ENCODE measurements around the gene PTPRC. TPM values are rescaled to one million over a fixed set of nuclear protein-coding genes. Genes with fewer than 3 reads are reported as not detected.

Gene PTPRC
- total RNA-seq, 3 donors from 2014 or later (not counting 1 experiment from before 2014, with no cell fraction given) = 1,142 to 1,334 (median 1,200) TPM

DNA sequence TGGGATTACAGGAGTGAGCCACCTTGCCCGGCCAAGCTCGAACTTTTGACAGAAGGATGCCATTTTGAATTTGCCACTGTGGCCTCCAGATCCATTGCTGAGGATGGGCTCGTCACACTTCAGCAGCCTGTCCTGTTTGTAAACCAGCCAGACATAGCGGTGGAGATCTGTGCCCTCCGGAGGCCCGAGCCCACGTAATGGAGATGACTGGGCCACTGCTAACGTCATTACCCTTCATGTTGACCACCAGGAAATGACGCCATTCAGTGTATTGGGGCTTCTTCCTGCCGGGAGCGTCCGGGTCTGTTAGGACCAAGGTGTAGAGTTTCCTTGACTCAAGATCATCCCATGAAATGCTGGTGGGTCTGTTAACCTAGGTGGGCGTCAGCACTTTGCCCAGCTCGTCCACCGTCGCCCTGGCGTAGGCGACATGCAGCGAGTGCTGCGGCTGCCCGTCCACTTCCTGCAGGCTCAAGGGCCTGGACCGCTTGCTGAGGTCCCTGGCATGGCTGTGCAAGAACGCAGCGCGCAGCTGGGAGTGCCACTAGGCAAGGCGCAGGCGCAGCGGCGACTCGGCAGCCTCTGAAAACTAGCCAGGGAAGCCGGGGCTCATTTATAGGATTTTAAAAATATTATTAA is 40.8 kb downstream of the PTPRC start:
- WGBS (ENCODE audit: insufficient coverage) = 61% methylated on average over 31 of the region's 31 CpGs
- Histone ChIP-seq H3K36me3 (ENCODE audit: control insufficient read depth, insufficient read depth, low read length) (peaks cover 45% of the 10 kb centered on the region), H3K27ac (ENCODE audit: low read length) (peak overlapping the region; percentile 90), H3K4me3 (ENCODE audit: low read length) (no peak overlapping the region), H3K9me3 (ENCODE audit: control insufficient read depth, insufficient read depth, low read length) (no peaks in the 10 kb centered on the region), H3K4me1 (ENCODE audit: control insufficient read depth, insufficient read depth, low read length) (peaks cover 27% of the 10 kb centered on the region), H3K27me3 (ENCODE audit: control insufficient read depth, insufficient read depth, low read length) (no peaks in the 10 kb centered on the region)
- H3K9me3 Mint-ChIP-seq = no peaks in the 10 kb centered on the region
- H3K4me3 Mint-ChIP-seq = peak overlapping the region; percentile 89
- ATAC-seq = peak; percentile 19 to 31 (median 30)
- intact Hi-C loops (cut with micrococcal nuclease) = loop anchor here (2.0 kb wide), 2 partner anchors 41 to 521 kb away; partner anchors contain the start of gene PTPRC
- H3K27ac Mint-ChIP-seq = peak overlapping the region; percentile 88 to 90
- TF ChIP-seq, protein P1, sequence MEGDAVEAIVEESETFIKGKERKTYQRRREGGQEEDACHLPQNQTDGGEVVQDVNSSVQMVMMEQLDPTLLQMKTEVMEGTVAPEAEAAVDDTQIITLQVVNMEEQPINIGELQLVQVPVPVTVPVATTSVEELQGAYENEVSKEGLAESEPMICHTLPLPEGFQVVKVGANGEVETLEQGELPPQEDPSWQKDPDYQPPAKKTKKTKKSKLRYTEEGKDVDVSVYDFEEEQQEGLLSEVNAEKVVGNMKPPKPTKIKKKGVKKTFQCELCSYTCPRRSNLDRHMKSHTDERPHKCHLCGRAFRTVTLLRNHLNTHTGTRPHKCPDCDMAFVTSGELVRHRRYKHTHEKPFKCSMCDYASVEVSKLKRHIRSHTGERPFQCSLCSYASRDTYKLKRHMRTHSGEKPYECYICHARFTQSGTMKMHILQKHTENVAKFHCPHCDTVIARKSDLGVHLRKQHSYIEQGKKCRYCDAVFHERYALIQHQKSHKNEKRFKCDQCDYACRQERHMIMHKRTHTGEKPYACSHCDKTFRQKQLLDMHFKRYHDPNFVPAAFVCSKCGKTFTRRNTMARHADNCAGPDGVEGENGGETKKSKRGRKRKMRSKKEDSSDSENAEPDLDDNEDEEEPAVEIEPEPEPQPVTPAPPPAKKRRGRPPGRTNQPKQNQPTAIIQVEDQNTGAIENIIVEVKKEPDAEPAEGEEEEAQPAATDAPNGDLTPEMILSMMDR (IDR thresholded peaks at IDR 0.05) = no peak
- H3K36me3 Mint-ChIP-seq = peaks cover 7% of the 10 kb centered on the region
- peak; percentile 33 to 79 for DNase-seq
- H3K4me1 Mint-ChIP-seq = peaks cover 88 to 90% of the 10 kb centered on the region in 2 donors
- H3K27me3 Mint-ChIP-seq (ENCODE audit: low read depth in 2 of 2) = no peaks in the 10 kb centered on the region

DNA sequence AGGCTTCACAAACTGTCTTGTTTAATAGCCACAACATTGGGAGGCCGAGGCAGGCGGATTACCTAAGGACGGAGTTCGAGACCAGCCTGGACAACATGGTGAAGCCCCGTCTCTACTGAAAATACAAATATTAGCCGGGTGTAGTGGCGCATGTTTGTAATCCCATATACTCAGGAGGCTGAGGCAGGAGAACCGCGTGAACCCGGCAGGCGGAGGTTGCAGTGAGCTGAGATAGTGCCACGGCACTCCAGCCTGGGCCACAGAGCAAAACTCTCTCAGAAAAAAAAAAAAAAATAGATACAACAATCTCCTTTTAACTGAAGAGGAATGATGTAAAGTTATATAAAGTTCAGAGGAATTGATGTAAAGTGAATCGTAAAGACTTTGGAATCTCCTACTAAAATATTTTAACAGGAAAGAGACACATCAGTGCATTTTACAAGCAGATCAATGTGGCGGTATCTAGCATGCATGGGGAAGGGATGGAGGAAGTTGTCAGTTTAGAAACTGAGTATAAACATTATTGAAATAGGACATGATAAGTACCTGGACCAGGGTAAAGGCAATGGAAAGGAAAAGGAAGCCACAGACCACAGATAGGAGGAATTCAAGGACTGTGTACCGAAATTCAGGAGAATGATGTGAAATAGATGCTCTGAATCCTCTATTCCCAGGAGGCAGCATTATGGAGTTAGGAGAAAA is 41.5 kb downstream of the PTPRC start:
- Mint-ChIP-seq H3K4me1 (peaks cover 85 to 86% of the 10 kb centered on the region in 2 donors), H3K36me3 (peaks cover 7% of the 10 kb centered on the region), H3K9me3 (no peaks in the 10 kb centered on the region), H3K4me3 (peak overlapping the region; percentile 89), H3K27me3 (ENCODE audit: low read depth in 2 of 2) (no peaks in the 10 kb centered on the region), H3K27ac (peak overlapping the region; percentile 88 to 90)
- 46% methylated on average over 12 of the region's 15 CpGs for WGBS (ENCODE audit: insufficient coverage)
- ATAC-seq = no peak
- Histone ChIP-seq H3K27me3 (ENCODE audit: control insufficient read depth, insufficient read depth, low read length) (no peaks in the 10 kb centered on the region), H3K4me3 (ENCODE audit: low read length) (no peak overlapping the region), H3K9me3 (ENCODE audit: control insufficient read depth, insufficient read depth, low read length) (no peaks in the 10 kb centered on the region), H3K36me3 (ENCODE audit: control insufficient read depth, insufficient read depth, low read length) (peaks cover 45% of the 10 kb centered on the region), H3K4me1 (ENCODE audit: control insufficient read depth, insufficient read depth, low read length) (peaks cover 27% of the 10 kb centered on the region), H3K27ac (ENCODE audit: low read length) (peak overlapping the region; percentile 90)
- DNase-seq = peak in 1 of 2 donors; percentile 62
- intact Hi-C loops (cut with micrococcal nuclease) = loop anchor here (2.0 kb wide), 2 partner anchors 42 to 522 kb away; partner anchors contain the start of gene PTPRC
- TF ChIP-seq, protein P1 (IDR thresholded peaks at IDR 0.05) = no peak

DNA sequence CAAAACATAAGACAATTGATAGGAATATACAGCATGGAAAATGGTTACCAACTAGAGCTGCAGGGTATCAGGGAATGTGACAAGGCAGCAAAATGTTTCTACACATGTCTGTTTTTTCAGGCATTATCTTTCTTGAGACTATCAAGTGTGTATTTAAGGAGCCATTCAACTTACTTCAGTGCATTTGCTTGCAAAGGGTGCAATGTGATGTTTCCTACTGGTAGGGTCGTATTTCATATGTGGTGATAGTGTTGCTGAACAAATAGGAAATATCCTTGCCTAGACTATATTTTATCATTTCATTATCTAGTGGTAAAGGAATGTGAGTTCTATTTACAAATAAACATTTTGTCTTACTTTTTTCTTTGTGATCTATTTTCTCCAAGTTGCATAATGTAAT is 42.4 kb downstream of the PTPRC start:
- DNase-seq (peak in 1 of 2 donors; percentile 67), ATAC-seq (peak in 2 of 3 donors; percentile 18 to 22)
- intact Hi-C loops (cut with micrococcal nuclease) = loop anchor here (1.0 to 2.0 kb wide), 3 partner anchors 12 to 522 kb away; partner anchors contain the start of gene PTPRC
- Histone ChIP-seq H3K9me3 (ENCODE audit: control insufficient read depth, insufficient read depth, low read length) (no peaks in the 10 kb centered on the region), H3K27me3 (ENCODE audit: control insufficient read depth, insufficient read depth, low read length) (no peaks in the 10 kb centered on the region), H3K4me3 (ENCODE audit: low read length) (peak overlapping the region; percentile 21), H3K36me3 (ENCODE audit: control insufficient read depth, insufficient read depth, low read length) (peaks cover 41% of the 10 kb centered on the region), H3K4me1 (ENCODE audit: control insufficient read depth, insufficient read depth, low read length) (peaks cover 26% of the 10 kb centered on the region), H3K27ac (ENCODE audit: low read length) (peak overlapping the region; percentile 90)
- Mint-ChIP-seq H3K4me1 (peaks cover 82 to 84% of the 10 kb centered on the region in 2 donors), H3K27me3 (ENCODE audit: low read depth in 2 of 2) (no peaks in the 10 kb centered on the region), H3K9me3 (no peaks in the 10 kb centered on the region), H3K4me3 (peak overlapping the region; percentile 78), H3K27ac (peak overlapping the region; percentile 88 to 90), H3K36me3 (peaks cover 7% of the 10 kb centered on the region)
- WGBS (ENCODE audit: insufficient coverage) = no CpG with 5 or more reads among the region's 1 CpG
- TF ChIP-seq, protein P1 (IDR thresholded peaks at IDR 0.05) = no peak

Measured in natural killer cell (primary cell).